GM21515 (cell line): ENCODE data around the gene RANBP9.

ENCODE experiments used
- ATAC-seq: cut with Tn5 transposase; IDR thresholded peaks from one replicate; pipeline ENCODE4 v1.9.1; 2021; ENCODE audit not compliant: unreplicated experiment

Gene RANBP9

GRCh38 chr6:13604546-13605416 lies 106.9 kb downstream of the RANBP9 start:
- no peak for ATAC-seq

GRCh38 chr6:13604135-13604534 lies 107.5 kb downstream of the RANBP9 start:
- no peak for ATAC-seq

GRCh38 chr6:13600036-13600435 lies 111.6 kb downstream of the RANBP9 start:
- no peak for ATAC-seq

GRCh38 chr6:13597073-13597472 lies 114.6 kb downstream of the RANBP9 start:
- no peak for ATAC-seq

- ATAC-seq, result no peak
Measured at GRCh38 chr6:13593720-13594119, 117.9 kb downstream of the RANBP9 start.

- no peak for ATAC-seq
Measured at GRCh38 chr6:13593103-13593502, 118.5 kb downstream of the RANBP9 start.

- no peak for ATAC-seq
Measured at GRCh38 chr6:13591205-13591921, 120.3 kb downstream of the RANBP9 start.

GRCh38 chr6:13590574-13591153 lies 121.0 kb downstream of the RANBP9 start:
- no peak for ATAC-seq

- ATAC-seq, result no peak
Measured at GRCh38 chr6:13589801-13590200, 121.8 kb downstream of the RANBP9 start.

- no peak for ATAC-seq
Measured at GRCh38 chr6:13586603-13587542, 124.8 kb downstream of the RANBP9 start.

- no peak for ATAC-seq
Measured at GRCh38 chr6:13581700-13582229, 129.9 kb downstream of the RANBP9 start.

- no peak for ATAC-seq
Measured at GRCh38 chr6:13579911-13580310, 131.7 kb downstream of the RANBP9 start.

- ATAC-seq, result no peak
Measured at GRCh38 chr6:13577926-13578325, 133.7 kb downstream of the RANBP9 start.

GRCh38 chr6:13576017-13576416 lies 135.6 kb downstream of the RANBP9 start:
- no peak for ATAC-seq

- no peak for ATAC-seq
Measured at GRCh38 chr6:13575377-13575775, 136.3 kb downstream of the RANBP9 start.

GRCh38 chr6:13574571-13575376 lies 136.9 kb downstream of the RANBP9 start, which contains the start of gene SIRT5:
Gene SIRT5, plus strand, starts transcription at chr6:13574601. Its CDS starts 9,510 bp downstream, at chr6:13584111.
- ATAC-seq, result peak; percentile 56

- ATAC-seq, result peak; percentile 80
Measured at GRCh38 chr6:13574149-13574570, 137.5 kb downstream of the RANBP9 start.

GRCh38 chr6:13573669-13574110 lies 137.9 kb downstream of the RANBP9 start:
- ATAC-seq, result no peak

- ATAC-seq, result no peak
Measured at GRCh38 chr6:13572951-13573654, 138.5 kb downstream of the RANBP9 start.
